ENCODE results near the gene RAI14. TPM values are rescaled to one million over a fixed set of nuclear protein-coding genes. Genes with fewer than 3 reads are reported as not detected.

RAI14 gene
- total RNA-seq, 1 experiment from 2014 or later, result 71.5 TPM

DNA sequence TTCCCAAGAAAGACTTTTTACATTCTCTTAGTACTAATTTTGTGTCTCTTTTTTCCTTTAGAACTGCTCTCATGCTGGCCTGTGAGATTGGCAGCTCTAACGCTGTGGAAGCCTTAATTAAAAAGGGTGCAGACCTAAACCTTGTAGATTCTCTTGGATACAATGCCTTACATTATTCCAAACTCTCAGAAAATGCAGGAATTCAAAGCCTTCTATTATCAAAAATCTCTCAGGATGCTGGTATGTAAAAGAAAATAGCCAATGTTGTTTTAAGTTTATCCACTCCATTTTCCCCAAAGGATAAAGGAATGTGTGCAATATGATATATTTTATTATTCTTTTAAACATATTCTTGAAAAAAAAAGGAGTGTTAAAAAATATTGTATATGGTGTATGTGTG is 155.6 kb downstream of the RAI14 start:
- CTCF ChIA-PET, result no interaction called here
- TF ChIP-seq, protein P1, sequence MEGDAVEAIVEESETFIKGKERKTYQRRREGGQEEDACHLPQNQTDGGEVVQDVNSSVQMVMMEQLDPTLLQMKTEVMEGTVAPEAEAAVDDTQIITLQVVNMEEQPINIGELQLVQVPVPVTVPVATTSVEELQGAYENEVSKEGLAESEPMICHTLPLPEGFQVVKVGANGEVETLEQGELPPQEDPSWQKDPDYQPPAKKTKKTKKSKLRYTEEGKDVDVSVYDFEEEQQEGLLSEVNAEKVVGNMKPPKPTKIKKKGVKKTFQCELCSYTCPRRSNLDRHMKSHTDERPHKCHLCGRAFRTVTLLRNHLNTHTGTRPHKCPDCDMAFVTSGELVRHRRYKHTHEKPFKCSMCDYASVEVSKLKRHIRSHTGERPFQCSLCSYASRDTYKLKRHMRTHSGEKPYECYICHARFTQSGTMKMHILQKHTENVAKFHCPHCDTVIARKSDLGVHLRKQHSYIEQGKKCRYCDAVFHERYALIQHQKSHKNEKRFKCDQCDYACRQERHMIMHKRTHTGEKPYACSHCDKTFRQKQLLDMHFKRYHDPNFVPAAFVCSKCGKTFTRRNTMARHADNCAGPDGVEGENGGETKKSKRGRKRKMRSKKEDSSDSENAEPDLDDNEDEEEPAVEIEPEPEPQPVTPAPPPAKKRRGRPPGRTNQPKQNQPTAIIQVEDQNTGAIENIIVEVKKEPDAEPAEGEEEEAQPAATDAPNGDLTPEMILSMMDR (IDR thresholded peaks at IDR 0.05; ENCODE audit: insufficient read depth in 1 of 2, low read depth in 1 of 2, low read length in 1 of 2, severe bottlenecking in 1 of 2, unreplicated experiment in 1 of 2), result no peak
- H3K36me3 ChIP-seq (ENCODE audit: control insufficient read depth, insufficient read depth, low read length), result no peaks in the 10 kb centered on the region
- POLR2A ChIA-PET, result no interaction called here
- Mint-ChIP-seq H3K9me3 (ENCODE audit: unreplicated experiment) (no peaks in the 10 kb centered on the region), H3K4me3 (ENCODE audit: unreplicated experiment) (no peak overlapping the region), H3K27ac (ENCODE audit: unreplicated experiment) (no peak overlapping the region), H3K36me3 (ENCODE audit: insufficient read depth, unreplicated experiment) (peaks cover 24% of the 10 kb centered on the region), H3K4me1 (ENCODE audit: low read depth, unreplicated experiment) (no peaks in the 10 kb centered on the region), H3K27me3 (ENCODE audit: insufficient read depth, unreplicated experiment) (no peaks in the 10 kb centered on the region)
- no TSS peak for BruUV-seq (replicated peaks)
- intact Hi-C loops (cut with micrococcal nuclease; ENCODE audit: unreplicated experiment), result no loop called here
- no peak for DNase-seq
- H3K4me3 ChIP-seq (ENCODE audit: low read depth, low read length), result no peak overlapping the region
- H3K27me3 ChIP-seq (replicated peaks; ENCODE audit: control insufficient read depth, insufficient read depth, low read length), result no peaks in the 10 kb centered on the region
- H3K9me3 ChIP-seq, result no peaks in the 10 kb centered on the region
- no peaks in the 10 kb centered on the region for H3K4me1 ChIP-seq

DNA sequence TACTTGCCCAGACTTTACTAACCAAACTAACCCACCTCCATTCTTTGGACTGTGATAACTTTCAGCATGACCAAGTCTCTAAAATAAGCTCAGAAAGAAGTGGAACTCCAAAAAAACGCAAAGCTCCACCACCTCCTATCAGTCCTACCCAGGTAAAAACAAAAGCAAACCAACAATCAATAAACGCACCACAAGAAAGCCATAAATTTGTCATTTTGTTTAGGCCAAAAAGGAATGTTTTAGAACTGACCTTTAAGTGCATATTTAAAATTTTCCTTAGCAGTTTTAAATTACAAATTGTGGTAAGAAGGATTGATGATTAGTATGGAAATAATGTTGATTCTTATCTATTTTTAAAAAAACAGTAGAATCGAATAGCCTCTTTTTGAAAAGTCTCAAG is 157.4 kb downstream of the RAI14 start:
- Histone ChIP-seq H3K27me3 (replicated peaks; ENCODE audit: control insufficient read depth, insufficient read depth, low read length) (no peaks in the 10 kb centered on the region), H3K9me3 (no peaks in the 10 kb centered on the region), H3K4me1 (0 out of 2 replicates have a peak, but pooled peaks cover 3% of the 10 kb centered on the region), H3K4me3 (ENCODE audit: low read depth, low read length) (no peak overlapping the region), H3K36me3 (ENCODE audit: control insufficient read depth, insufficient read depth, low read length) (no peaks in the 10 kb centered on the region)
- Mint-ChIP-seq H3K27ac (ENCODE audit: unreplicated experiment) (no peak overlapping the region), H3K4me3 (ENCODE audit: unreplicated experiment) (no peak overlapping the region), H3K36me3 (ENCODE audit: insufficient read depth, unreplicated experiment) (peaks cover 22% of the 10 kb centered on the region), H3K9me3 (ENCODE audit: unreplicated experiment) (no peaks in the 10 kb centered on the region), H3K27me3 (ENCODE audit: insufficient read depth, unreplicated experiment) (no peaks in the 10 kb centered on the region), H3K4me1 (ENCODE audit: low read depth, unreplicated experiment) (no peaks in the 10 kb centered on the region)
- no TSS peak for BruUV-seq (replicated peaks)
- DNase-seq, result no peak
- TF ChIP-seq, protein P1 (IDR thresholded peaks at IDR 0.05; ENCODE audit: insufficient read depth in 1 of 2, low read depth in 1 of 2, low read length in 1 of 2, severe bottlenecking in 1 of 2, unreplicated experiment in 1 of 2), result no peak
- POLR2A ChIA-PET, result no interaction called here
- intact Hi-C loops (cut with micrococcal nuclease; ENCODE audit: unreplicated experiment), result no loop called here
- CTCF ChIA-PET, result no interaction called here

DNA sequence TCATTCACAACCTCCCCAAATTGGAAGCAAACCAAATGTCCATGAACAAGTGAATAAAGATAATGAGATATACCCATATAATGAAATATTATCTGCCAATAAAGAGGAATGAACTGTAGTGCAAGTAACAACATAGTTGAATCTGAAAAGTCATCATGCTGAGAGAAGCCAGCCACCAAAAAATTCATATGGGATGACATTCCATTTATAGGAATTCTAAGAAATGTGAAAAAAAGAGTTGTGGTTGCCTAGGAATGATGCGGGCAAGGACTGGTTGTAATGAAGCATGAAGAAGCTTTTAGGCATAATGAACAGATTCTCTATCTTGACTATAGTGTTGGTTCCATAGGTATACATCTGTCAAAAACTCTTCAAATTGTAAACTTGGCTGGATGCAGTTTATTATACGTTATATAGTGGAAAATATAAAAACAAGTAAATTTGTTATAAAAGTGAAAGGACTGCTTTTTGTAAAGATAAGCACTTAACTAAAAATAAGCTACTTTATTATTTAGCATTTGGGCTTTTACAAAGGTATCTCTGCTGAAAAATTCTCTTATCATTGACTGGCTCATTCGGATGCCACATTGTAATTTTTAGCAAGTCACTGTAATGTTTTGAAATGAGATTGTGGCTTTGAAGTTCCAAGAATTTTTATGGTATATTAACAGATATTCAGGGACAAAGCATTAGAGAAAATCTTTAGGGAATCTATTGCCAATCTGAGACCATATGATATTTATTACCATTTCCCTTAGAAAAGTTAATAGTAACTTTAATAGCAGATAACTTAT is 161.6 kb downstream of the RAI14 start:
- TF ChIP-seq, protein P1 (IDR thresholded peaks at IDR 0.05; ENCODE audit: insufficient read depth in 1 of 2, low read depth in 1 of 2, low read length in 1 of 2, severe bottlenecking in 1 of 2, unreplicated experiment in 1 of 2), result no peak
- DNase-seq, result no peak
- Mint-ChIP-seq H3K27ac (ENCODE audit: unreplicated experiment) (no peak overlapping the region), H3K27me3 (ENCODE audit: insufficient read depth, unreplicated experiment) (no peaks in the 10 kb centered on the region), H3K36me3 (ENCODE audit: insufficient read depth, unreplicated experiment) (peaks cover 31% of the 10 kb centered on the region), H3K9me3 (ENCODE audit: unreplicated experiment) (no peaks in the 10 kb centered on the region), H3K4me3 (ENCODE audit: unreplicated experiment) (no peak overlapping the region), H3K4me1 (ENCODE audit: low read depth, unreplicated experiment) (peaks cover 9% of the 10 kb centered on the region)
- CTCF ChIA-PET, result no interaction called here
- no peaks in the 10 kb centered on the region for H3K9me3 ChIP-seq
- BruUV-seq (replicated peaks), result no TSS peak
- H3K27me3 ChIP-seq (replicated peaks; ENCODE audit: control insufficient read depth, insufficient read depth, low read length), result no peaks in the 10 kb centered on the region
- intact Hi-C loops (cut with micrococcal nuclease; ENCODE audit: unreplicated experiment), result no loop called here
- H3K36me3 ChIP-seq (ENCODE audit: control insufficient read depth, insufficient read depth, low read length), result no peaks in the 10 kb centered on the region; the same call in 1 of the 2 replicates
- peaks cover 4% of the 10 kb centered on the region; the same call in 1 of the 2 replicates for H3K4me1 ChIP-seq
- POLR2A ChIA-PET, result interaction anchor here (0.7 kb wide), 1 partner anchor 21 kb away, joined by 9 read pairs; the partner anchor contains the start of gene TTC23L
- no peak overlapping the region for H3K4me3 ChIP-seq (ENCODE audit: low read depth, low read length)
